ENCODE measurements around the gene POC1A. TPM values are rescaled to one million over a fixed set of nuclear protein-coding genes. Genes with fewer than 3 reads are reported as not detected.
A peak's percentile ranks its signal among the peaks of the same experiment; 100 is the strongest.
"Not testable (repeated sequence)": the region's sequence is repeated elsewhere in the genome, so short reads cannot be mapped to it uniquely, and the experiment has no call there.

POC1A gene
- total RNA-seq, 1 donor from 2014 or later = 14.9 TPM

DNA sequence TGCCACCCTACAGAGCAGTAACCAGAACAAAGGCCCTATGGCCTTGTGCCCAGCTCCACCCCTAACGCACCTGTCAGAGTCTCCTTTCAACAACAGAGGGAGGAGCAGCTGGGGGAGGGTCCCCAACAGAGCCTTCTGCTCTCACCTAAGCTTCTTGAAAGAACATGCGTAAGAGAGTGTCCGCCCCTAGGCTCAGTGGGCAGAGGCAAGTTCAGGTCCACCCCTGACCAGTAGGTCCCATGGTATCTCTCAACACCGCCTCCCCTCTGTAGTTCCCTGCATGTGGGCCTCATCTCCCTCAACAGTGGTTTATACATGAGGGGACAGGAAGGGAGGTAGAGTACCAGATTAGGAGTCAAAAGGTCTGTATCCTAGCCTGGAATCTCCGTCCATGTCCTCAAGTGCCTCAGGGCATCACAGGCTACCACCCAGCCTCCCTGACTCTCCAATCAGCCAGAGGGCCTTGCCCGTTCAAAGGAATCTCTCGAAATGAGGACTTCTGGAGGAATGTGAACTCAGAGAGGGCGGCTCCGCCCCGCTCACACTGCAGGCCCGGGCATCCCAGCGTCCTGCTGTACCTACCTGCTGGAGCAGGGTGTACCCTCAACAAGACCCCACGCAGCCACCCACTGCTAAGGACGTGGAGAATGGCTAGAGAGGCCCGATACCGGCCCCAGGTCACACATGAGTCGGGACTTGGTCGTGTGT lies 680 bp downstream of the POC1A start:
- no peak for DNase-seq (ENCODE audit: low read depth, low spot score)

DNA sequence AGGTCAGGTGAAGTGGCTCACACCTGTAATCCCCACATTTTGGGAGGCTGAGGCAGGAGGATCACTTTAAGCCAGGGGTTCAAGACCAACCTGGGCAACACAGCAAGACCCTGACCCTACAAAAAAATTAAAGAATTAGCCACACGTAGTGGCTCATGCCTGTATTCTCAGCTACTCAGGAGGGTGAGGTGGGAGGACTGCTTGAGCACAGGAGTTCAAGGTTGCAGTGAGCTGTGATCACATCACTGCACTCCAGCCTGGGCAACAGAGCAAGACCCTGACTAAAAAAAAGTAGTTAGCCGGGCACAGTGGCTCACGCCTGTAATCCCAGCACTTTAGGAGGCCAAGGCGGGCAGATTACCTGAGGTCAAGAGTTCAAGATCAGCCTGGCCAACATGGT lies 2.2 kb downstream of the POC1A start:
- DNase-seq (ENCODE audit: low read depth, low spot score) = not testable (repeated sequence)

DNA sequence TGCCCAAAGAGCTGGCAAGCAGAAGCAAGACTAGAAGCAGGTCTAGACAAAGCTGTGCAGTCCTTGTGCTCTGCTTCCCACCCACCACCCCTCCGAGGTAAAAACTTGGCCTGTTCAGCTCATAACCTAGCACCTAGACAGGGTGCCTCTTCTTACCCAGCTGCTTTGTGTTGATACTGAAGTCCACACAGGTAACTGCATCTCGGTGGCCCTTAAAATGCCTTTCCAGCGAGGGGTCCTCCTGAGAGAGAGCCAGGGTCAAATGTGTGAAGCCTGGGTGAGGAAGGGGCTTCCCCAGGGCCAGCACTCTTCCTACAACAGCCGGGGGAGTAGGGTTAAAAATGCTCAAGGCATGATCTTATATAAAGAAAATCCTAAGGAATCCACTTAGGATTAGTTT lies 3.4 kb downstream of the POC1A start:
- DNase-seq (ENCODE audit: low read depth, low spot score) = no peak

DNA sequence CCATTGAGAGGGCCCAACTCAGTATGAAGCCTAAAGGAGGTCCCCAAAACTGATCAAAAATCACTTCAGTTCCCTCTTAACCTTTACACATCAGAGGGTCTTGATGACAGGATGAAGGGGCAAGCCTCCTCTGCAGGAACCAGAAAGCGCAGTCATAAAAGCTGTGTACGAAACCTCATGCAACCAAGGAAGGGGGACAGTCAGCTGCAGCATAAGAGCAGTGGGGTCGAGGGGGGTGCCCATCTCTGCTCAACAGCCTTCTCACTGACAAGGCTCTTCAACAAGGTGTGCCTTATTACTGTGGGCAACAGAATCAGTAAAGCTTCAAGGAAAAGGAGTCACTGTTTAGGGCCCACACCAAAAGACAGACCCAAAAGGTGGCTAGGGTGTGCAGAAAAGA lies 3.9 kb downstream of the POC1A start:
- DNase-seq (ENCODE audit: low read depth, low spot score) = no peak

DNA sequence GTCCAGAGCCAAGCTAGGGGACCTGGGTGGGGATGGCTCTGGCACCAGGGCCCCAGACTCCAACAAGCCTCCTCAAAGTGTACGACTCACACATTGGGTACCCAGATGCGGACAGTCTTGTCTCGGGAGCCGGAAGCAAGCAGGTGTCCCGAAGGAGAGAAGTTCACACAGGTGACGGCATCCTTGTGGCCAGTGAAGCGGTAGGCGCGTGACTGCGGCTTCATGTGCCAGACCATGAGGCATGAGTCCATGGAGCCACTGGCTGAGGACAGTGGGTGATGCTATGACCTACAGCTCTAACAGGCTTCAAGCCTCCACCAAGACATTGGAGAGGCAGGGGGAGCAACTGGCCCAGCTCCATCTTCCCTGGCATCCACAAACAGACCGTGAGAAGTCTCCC lies 4.5 kb downstream of the POC1A start:
- DNase-seq (ENCODE audit: low read depth, low spot score) = no peak

DNA sequence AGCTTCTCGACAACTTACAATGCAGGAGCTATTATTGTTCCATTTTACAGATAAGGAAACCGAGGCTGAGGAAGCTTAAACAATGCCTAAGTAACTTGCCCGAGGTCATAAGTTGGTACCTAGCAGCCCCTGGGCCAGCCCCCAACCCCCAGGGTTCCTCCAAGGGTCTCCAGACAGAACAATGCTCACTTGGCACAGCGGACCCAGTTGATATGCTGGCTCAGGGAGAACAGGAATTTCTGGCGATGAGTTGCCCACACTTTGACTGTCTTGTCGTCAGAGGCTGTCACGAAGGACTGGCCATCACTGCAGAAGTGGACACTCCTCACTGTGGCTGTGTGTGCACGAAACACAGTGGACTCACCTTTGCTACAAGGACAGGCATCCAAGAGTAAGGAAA lies 5.2 kb downstream of the POC1A start:
- DNase-seq (ENCODE audit: low read depth, low spot score) = no peak

DNA sequence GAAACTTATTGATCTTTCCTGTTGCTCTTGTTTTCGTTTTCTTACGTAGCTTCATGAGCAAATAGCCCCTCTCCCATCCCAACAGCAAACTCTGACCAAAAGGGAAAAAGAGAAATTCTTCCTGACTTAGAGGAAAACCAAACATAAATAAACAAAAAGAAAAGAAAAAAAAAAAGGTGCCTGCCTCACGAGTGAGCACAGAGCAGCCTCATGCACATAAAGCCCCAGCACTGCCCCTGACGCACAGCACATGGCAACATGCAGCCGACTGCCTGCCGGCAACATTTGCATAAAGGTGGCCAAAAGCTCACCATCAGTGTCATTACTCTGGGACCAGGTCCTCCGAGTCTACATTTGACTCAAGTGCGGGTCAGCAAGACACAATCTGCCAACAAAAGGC lies 6.4 kb downstream of the POC1A start:
- DNase-seq (ENCODE audit: low read depth, low spot score) = no peak

DNA sequence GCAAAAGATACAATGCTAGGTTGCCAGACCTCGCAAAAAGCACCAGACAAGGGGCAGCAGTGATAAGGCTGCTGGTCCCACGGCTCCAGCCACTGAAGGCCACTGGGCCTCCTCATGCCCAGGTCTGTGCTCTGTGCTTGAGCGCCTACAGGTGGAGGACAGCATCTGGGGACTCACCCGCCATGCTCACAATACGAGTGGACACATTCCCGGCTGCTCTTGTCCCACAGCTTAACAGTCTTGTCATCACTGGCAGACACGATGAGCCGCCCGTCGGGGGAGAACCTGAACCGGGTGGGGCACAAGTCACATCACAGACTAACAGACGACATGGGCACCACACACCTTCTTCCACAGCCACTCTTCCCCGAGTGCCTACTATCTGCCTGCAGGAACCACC lies 7.4 kb downstream of the POC1A start:
- no peak for DNase-seq (ENCODE audit: low read depth, low spot score)

DNA sequence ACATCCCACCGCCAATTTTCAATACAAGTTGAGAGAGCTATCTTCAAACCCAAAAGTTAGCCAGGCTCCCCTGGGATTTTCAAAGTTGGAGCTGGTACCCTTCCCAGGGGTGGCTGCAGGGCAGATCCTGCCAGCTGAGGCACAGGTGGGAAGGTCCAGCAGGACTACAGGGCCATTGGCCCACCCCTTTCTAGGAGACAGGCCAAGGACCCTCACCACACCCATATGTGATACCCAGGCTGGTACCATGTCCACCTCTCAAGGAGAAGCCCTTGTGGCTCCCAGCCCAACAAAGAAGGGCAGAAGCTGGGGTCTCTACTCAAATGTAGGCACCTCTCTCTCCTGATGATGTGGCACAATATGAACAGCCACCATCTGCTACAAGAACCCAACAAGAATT lies 8.0 kb downstream of the POC1A start:
- no peak for DNase-seq (ENCODE audit: low read depth, low spot score)

DNA sequence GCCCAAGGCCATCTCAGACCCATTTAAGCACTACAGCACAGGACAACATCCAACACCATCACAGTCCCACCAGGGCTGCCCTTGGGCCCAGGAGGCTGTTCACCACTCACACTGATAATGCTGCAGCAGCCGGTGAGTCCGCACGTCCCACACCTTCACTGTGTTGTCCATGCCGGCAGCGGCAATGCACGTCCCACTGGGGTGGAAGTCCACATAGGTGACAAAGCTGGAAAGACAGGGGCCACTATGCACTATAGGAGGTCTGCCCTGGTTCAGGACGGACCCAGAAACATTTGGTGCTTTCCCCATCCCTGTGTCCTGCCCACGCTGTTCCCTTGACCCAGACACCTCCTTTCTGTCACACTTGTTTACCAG lies 8.5 kb downstream of the POC1A start:
- no peak for DNase-seq (ENCODE audit: low read depth, low spot score)

DNA sequence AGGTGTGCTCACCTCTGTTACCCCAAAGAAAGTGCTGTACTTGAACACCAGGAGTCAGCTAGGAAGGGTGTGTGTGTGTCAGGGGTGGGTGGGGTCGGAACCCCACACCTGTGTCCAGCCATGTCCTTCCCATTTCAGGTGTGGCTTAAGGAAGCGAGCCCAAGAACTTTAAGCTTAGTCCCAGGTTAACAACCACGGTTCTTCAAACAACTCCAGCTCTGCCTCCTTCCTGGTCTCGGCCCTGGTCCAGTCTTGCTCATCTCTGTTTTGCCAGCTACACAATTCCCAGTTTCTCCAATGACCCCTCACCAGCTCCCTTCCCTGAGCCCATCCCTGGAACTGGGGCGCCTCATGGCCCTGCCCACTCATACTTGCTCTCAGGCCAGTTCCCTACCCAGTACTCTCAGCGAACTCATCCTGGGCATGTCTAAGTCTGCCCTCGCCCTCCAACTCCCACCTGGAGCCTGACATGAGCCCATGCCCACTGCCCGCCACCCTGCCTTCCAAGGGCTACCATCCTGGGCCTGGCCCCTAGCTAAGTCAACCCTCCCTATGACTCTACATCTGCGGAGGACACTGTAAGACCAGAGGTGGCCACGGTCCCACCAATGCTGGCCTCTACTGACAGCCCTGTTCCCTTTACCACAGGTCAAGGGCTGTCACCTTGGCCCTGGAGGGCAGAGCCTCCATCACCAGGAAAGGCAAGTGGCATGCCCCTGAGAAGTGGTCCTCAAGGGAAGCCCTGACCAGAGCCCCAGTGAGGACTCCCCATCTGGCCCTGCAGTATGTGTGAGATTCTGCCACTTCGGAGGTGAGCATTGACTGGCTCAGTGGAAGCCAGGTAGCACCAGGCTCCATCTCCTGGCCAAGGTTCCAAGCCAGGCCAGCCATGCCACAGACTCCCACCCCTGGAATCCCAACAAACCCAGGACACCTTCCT lies 9.2 kb downstream of the POC1A start:
- DNase-seq (ENCODE audit: low read depth, low spot score) = no peak

DNA sequence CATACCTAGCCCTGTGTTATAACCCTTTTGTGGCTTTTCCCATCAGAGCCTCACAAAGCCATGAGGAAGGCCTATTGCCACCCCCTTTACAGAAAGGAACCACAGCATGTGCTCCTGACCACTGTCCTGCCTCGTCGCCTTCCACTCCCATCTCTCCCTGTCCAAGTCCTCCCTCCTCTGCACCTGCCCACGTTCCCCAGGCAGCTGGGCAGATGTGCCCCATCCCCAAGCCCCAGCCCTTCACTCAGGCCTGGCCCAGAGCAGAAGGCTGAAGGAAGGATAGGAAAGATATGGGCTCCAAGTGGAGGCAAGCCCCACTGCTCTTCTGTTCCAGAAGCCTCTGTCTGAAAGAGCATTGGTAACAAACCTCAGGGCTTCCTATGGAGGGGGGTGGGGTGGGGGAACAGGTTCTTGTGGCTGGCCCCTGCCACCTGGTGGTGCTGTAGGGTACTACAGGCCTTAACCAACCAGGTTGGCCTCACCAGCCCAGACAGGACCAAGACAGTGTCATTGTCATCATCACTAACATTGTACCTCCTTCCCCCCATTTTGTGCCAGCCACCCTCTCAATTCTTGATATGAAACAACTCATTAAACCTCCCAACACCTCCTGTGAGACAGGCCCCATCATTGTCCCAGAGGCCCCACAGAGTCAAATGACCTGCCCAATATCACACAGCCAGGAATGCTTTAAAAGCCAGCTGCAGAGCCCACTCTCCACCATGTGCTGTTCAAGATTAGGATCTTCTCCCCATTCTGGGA lies 10.0 kb downstream of the POC1A start:
- DNase-seq (ENCODE audit: low read depth, low spot score) = peak; percentile 50

DNA sequence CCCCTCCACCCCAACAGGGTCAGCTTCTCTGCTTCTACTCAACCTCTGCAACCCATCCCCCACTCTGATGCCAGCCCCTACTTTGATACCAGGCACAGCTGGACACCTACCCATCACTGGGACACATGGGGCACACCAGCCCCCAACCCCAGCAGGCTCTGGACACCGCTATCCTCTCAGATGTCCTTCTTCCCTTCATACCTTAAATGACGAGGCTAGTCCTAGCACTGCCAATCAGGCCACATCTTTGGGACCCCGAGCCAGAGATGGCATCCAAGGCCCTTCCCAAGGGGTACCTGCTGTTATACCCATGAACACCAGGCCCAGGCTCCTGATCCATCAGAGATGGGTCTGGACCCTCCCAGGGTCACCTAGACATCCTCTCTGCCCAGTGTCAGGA lies 10.6 kb downstream of the POC1A start:
- DNase-seq (ENCODE audit: low read depth, low spot score) = no peak

DNA sequence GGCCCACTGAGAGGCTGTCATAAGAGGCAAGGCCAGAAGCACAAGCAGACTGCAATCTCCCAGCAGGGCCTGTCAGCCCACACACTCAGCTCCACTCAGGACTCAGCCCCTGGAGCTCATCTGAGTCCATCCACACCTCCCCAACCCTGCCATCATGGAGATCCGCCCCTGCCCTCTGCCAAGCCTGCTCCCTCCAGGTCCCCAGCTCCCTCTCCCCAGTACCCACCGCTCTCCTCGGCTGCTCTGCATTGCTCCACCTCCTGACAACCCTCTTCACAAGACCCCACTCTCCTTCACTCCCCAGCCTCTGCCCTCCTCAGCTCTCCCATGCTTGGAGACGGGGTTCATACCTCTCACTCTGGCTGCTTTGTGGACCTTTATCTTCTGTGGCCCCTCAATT lies 11.1 kb downstream of the POC1A start:
- DNase-seq (ENCODE audit: low read depth, low spot score) = no peak

DNA sequence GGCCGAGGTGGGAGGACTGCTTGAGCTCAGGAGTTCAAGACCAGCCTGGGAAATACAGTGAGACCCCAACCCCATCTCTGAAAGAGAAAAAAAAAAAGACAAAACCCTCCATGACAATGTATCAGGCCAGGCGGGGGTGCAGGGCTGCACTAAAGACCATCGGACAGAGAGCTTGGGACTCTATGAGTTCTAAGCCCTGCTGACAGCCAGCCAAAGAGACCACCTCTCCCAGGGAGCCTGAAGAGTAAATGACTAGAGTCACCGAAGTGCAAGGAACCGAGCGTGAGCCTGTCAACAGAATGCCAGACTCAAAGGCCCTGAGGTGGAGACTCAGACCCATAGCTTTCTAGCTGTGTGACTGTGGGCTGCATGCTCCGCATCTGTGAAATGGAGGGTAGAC lies 12.5 kb downstream of the POC1A start:
- no peak for DNase-seq (ENCODE audit: low read depth, low spot score)

DNA sequence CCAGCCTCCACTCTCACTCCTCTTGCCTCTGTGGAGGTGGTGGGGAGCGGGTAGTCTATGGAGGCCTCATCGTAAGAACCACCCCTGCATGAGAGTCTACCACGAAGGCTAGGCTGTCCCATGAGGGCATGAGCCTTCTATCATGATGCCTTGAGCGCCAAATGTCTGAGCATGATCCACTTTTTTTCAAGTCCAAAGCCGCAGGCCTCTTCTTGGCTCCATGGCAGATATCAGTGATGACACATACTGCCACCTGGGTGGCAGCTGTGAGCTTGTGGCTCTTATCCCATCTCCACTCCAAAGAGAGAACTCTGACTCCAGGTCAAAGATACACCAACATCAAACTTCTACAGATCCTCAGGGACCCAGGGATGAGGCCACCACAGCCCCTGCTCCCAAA lies 13.5 kb downstream of the POC1A start:
- no peak for DNase-seq (ENCODE audit: low read depth, low spot score)

DNA sequence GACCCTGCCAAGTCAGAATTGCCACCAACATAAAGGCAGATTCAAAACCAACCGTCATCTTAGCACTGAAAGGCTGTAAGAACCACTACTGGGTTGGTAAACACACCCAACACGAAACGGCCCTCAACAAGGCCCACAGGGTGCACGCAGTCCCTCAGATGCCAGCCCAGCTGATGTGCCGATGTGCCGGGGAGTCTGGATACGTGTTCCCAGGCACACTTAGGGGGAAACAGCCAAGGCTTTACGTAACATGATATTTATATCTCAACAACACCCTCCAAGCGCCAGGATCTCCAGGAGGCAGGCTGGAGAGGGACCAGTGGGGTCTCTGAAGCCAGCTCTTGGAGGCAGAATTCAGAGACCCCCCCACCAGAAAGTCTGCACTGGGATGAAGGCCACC lies 14.2 kb downstream of the POC1A start:
- DNase-seq (ENCODE audit: low read depth, low spot score) = no peak

DNA sequence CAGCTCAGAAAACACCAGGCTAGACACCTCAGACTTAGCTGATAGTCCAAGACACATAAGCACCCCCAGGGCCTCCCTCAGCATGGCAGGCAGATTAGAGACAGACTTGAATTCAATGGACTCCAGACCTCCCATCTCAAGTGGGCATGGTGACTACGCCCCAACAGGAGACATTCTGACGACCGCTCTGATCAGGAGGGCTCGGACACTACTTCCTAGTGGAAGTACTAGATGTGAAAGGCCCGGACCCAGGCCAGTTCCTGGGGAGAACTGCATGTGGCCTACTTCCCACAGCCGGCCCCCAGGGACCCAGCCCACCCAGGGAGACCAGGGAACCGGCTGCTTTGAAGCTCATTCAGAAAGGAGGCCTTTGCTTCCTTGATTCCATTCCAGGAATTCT lies 16.9 kb downstream of the POC1A start:
- no peak for DNase-seq (ENCODE audit: low read depth, low spot score)

DNA sequence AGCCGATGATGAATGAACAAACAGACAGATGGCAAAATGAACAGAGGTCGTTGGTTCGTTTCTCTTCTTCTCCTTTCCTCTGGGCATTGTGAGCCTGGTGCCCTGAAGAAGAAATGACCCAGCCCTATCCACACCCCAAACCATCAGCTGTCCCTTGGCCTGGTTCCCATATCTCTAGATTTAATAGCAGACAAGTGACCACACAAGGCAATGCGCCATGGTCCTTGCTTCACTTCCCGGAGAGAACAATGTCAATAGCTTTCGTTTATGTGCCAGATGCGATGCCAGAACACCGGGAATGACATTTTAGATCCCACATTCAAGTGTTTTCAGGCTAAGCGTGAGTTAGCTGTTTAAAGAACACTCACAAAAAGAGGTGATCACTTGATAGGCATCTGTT lies 17.7 kb downstream of the POC1A start:
- no peak for DNase-seq (ENCODE audit: low read depth, low spot score)

DNA sequence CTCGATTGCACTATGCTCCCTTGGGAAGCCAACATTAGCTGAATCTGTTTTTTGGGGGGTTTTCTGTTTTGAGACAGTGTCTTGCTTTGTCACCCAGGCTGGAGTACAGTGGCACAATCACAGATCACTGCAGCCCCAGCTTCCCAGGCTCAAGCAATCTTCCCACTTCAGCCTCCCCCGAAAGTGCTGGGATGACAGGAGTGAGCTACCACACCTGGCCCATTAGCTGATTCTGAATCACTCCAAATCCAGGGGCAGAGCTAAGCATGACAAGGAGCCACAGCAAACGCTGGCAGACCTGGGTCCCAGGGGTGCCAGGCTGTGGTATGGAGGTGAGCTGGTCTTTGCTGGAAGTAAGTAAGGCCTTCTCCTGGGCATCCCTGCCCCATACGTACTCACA lies 18.9 kb downstream of the POC1A start:
- DNase-seq (ENCODE audit: low read depth, low spot score) = no peak

DNA sequence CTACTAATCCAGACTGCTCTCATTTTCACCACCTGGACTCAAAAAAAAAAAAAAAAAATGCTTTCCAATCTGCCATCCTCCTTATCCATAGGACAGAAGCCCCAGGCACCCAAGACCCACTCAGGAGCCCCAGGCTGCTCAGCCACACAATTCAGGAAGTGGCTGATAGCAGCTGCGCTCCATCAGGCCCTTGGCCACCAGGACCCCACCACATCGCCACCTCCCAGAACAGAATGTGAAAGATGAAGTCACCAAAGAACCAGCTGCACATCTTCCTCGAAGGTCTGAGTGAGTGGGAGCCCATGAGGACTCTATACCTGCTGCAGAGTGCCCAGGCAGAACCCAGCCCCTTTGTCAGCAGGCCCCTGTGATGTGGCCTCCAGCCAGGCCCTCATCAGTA lies 19.5 kb downstream of the POC1A start:
- no peak for DNase-seq (ENCODE audit: low read depth, low spot score)

DNA sequence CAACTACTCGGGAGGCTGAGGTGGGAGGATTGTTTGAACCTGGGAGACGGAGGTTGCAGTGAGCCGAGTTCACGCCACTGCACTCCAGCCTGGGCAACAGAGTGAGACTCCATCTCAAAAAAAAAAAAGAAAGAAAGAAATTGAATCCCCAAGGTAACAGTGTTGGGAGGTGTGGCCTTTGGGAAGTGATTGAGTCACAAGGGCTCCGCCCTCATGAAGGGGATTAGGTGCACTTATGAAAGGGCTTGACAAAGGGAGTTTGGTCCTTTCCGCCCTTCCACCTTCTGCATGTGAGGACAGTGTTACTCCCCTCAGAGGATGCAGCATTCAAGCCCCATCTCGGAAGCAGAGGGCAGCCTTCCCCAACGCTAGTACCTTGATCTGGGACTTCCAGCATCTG lies 21.3 kb downstream of the POC1A start:
- no peak for DNase-seq (ENCODE audit: low read depth, low spot score)

Measured in pulmonary artery endothelial cell (primary cell).